H1 (cell line): Measurements from ENCODE around the gene STRN4. TPM values are rescaled to one million over a fixed set of nuclear protein-coding genes. Genes with fewer than 3 reads are reported as not detected.

Experiments used
- CTCF ChIA-PET: fragments of 300-600 bp; sonication (Branson Sonifier 250); formaldehyde crosslinking; loops from one replicate; lab custom pipeline; 2021; ENCODE audit not compliant: partially characterized antibody; lab: Charles Lee
- POLR2A ChIA-PET: fragments of 300-600 bp; sonication (Branson Sonifier 250); formaldehyde crosslinking; loops from one replicate; lab custom pipeline; 2021; ENCODE audit warnings: inconsistent platforms; ENCODE audit not compliant: partially characterized antibody; lab: Charles Lee
- DNase-seq, 2 experiments: peaks; one replicate each; pipeline versions ENCODE4 v3.0.0 to v3.0.0-alpha.2; 2010 to 2022; ENCODE audit warnings: low spot score in 2 of 2, low read depth in 1 of 2, mixed read lengths in 1 of 2
- FAIRE-seq: peaks from 2 replicates; lab custom pipeline; 2011; peaks lifted over from hg19 to GRCh38; lab: Jason Lieb, UNC
- H2AFZ ChIP-seq: 2 replicates; pipeline ENCODE4 v1.8.1; 2012; ENCODE audit warnings: low read length, inconsistent platforms
- H2AK5ac ChIP-seq: 2 replicates; pipeline ENCODE4 v1.6.1; 2013; ENCODE audit warnings: low read depth, low read length
- H2BK120ac ChIP-seq: replicated peaks from 2 replicates; pipeline ENCODE3; 2013; ENCODE audit warnings: low read depth, low read length, inconsistent platforms
- H2BK12ac ChIP-seq: 2 replicates; pipeline ENCODE4 v1.6.1; 2013; ENCODE audit warnings: low read depth, low read length
- H2BK15ac ChIP-seq: 2 replicates; pipeline ENCODE4 v1.6.1; 2013; ENCODE audit warnings: low read length
- H2BK20ac ChIP-seq: 2 replicates; pipeline ENCODE4 v1.6.1; 2013; ENCODE audit warnings: low read length
- H2BK5ac ChIP-seq: 2 replicates; pipeline ENCODE4 v1.6.1; 2013; ENCODE audit warnings: low read depth, low read length
- H3K14ac ChIP-seq: 2 replicates; pipeline ENCODE4 v1.6.1; 2013; ENCODE audit warnings: inconsistent platforms; ENCODE audit not compliant: insufficient read length
- H3K18ac ChIP-seq: 2 replicates; pipeline ENCODE4 v1.6.1; 2013; ENCODE audit warnings: low read length; ENCODE audit errors: extremely low read depth
- H3K23ac ChIP-seq: 2 replicates; pipeline ENCODE4 v1.6.1; 2013; ENCODE audit warnings: inconsistent platforms; ENCODE audit not compliant: insufficient read length
- H3K23me2 ChIP-seq: 2 replicates; pipeline ENCODE4 v1.6.1; 2013; ENCODE audit warnings: low read depth, low read length
- H3K27ac ChIP-seq: 2 replicates; pipeline ENCODE4 v1.6.1; 2011; ENCODE audit warnings: low read depth, low read length, inconsistent platforms
- H3K27me3 ChIP-seq, 4 experiments: replicated peaks in 1 of 4; 1 replicate in 1 of 4; 2 replicates in 3 of 4; pipeline versions ENCODE4 v1.6.1 to v1.8.1; 2011 to 2013; ENCODE audit warnings: low read length in 3 of 4, mild to moderate bottlenecking in 3 of 4, inconsistent platforms in 2 of 4, mixed read lengths in 2 of 4, moderate library complexity in 1 of 4; ENCODE audit not compliant: control insufficient read depth in 3 of 4, insufficient read depth in 3 of 4; ENCODE audit errors: extremely low read depth in 1 of 4
- H3K36me3 ChIP-seq, 4 experiments: 2 replicates each; pipeline versions ENCODE4 v1.6.1 to v1.8.1; 2011 to 2013; ENCODE audit warnings: mild to moderate bottlenecking in 4 of 4, low read length in 3 of 4, moderate library complexity in 2 of 4, control low read depth in 1 of 4, inconsistent platforms in 1 of 4; ENCODE audit not compliant: insufficient read depth in 4 of 4, control insufficient read depth in 2 of 4
- H3K4ac ChIP-seq: replicated peaks from 2 replicates; pipeline ENCODE3; 2013; ENCODE audit warnings: low read length, low read depth, mixed read lengths, inconsistent platforms; ENCODE audit not compliant: insufficient read length
- H3K4me1 ChIP-seq, 4 experiments: replicated peaks in 1 of 4; 1 replicate in 1 of 4; 2 replicates in 3 of 4; pipeline versions ENCODE4 v1.6.1 to v1.8.1; 2011 to 2013; ENCODE audit warnings: low read length in 3 of 4, inconsistent platforms in 2 of 4, mixed read lengths in 1 of 4; ENCODE audit not compliant: insufficient read depth in 4 of 4, control insufficient read depth in 3 of 4
- H3K4me2 ChIP-seq, 2 experiments: 2 replicates each; pipeline versions ENCODE4 v1.6.1 to v1.8.1; 2011 to 2013; ENCODE audit warnings: low read depth in 2 of 2, low read length in 2 of 2, control low read depth in 1 of 2, inconsistent platforms in 1 of 2, mild to moderate bottlenecking in 1 of 2; ENCODE audit not compliant: insufficient read depth in 1 of 2
- H3K4me3 ChIP-seq, 4 experiments: fragments of 200-600, 300-600 bp in 1 of 4; sonication (generic), shearing (Covaris generic), sonication (Bioruptor Twin) in 1 of 4; 2 replicates each; pipeline versions ENCODE4 v1.5.1 to v1.8.1; 2011 to 2016; ENCODE audit warnings: low read length in 4 of 4, low read depth in 3 of 4, control low read depth in 2 of 4, inconsistent platforms in 2 of 4, mild to moderate bottlenecking in 2 of 4, mixed read lengths in 1 of 4, moderate library complexity in 1 of 4; ENCODE audit not compliant: insufficient read depth in 2 of 4; ENCODE audit errors: extremely low read depth in 1 of 4
- H3K56ac ChIP-seq: replicated peaks from 2 replicates; pipeline ENCODE3; 2013; ENCODE audit warnings: low read depth, mild to moderate bottlenecking, mixed read lengths, low read length, inconsistent platforms; ENCODE audit not compliant: insufficient read length
- H3K79me1 ChIP-seq: 2 replicates; pipeline ENCODE4 v1.6.1; 2013; ENCODE audit warnings: low read depth, low read length, control low read depth
- H3K79me2 ChIP-seq, 2 experiments: 2 replicates each; pipeline versions ENCODE4 v1.6.1 to v1.8.1; 2012 to 2013; ENCODE audit warnings: low read length in 2 of 2, mild to moderate bottlenecking in 2 of 2, inconsistent platforms in 1 of 2; ENCODE audit not compliant: insufficient read depth in 2 of 2, control insufficient read depth in 1 of 2
- H3K9ac ChIP-seq, 4 experiments: replicated peaks in 1 of 4; 1 replicate in 1 of 4; 2 replicates in 3 of 4; pipeline versions ENCODE4 v1.6.1 to v1.8.1; 2011 to 2013; ENCODE audit warnings: low read depth in 3 of 4, low read length in 3 of 4, control low read depth in 2 of 4, mild to moderate bottlenecking in 2 of 4, moderate library complexity in 2 of 4, inconsistent platforms in 1 of 4; ENCODE audit errors: extremely low read depth in 1 of 4
- H3K9me3 ChIP-seq, 2 experiments: 2 replicates each; pipeline versions ENCODE4 v1.6.1 to v1.8.1; 2012 to 2013; ENCODE audit warnings: mild to moderate bottlenecking in 2 of 2, moderate library complexity in 2 of 2, control low read depth in 1 of 2, inconsistent platforms in 1 of 2, low read depth in 1 of 2, low read length in 1 of 2, mixed read lengths in 1 of 2; ENCODE audit not compliant: insufficient read depth in 2 of 2
- H4K20me1 ChIP-seq, 2 experiments: replicated peaks in 1 of 2; 2 replicates each; pipeline versions ENCODE3 to v1.8.1; 2011 to 2013; ENCODE audit warnings: inconsistent platforms in 2 of 2, low read length in 2 of 2, mild to moderate bottlenecking in 1 of 2; ENCODE audit not compliant: insufficient read depth in 2 of 2, control insufficient read depth in 1 of 2
- H4K5ac ChIP-seq: 2 replicates; pipeline ENCODE4 v1.6.1; 2013; ENCODE audit warnings: low read length, low read depth, mixed read lengths, inconsistent platforms; ENCODE audit not compliant: insufficient read length
- H4K8ac ChIP-seq: 2 replicates; pipeline ENCODE4 v1.8.0; 2013; ENCODE audit warnings: mild to moderate bottlenecking, moderate library complexity, low read length, inconsistent platforms; ENCODE audit not compliant: insufficient read depth; ENCODE audit errors: extremely low read depth
- H4K91ac ChIP-seq: replicated peaks from 2 replicates; pipeline ENCODE3; 2013; ENCODE audit warnings: low read length, mixed read lengths, inconsistent platforms; ENCODE audit not compliant: insufficient read length
- EGR1 ChIP-seq: IDR thresholded peaks from 2 replicates; pipeline ENCODE4 v1.6.1; 2011; ENCODE audit warnings: low read depth, low read length, borderline replicate concordance
- EZH2 ChIP-seq: fragments of 200-600 bp; sonication (generic); IDR thresholded peaks from 2 replicates; pipeline ENCODE4 v1.7.1; 2012; ENCODE audit warnings: low read depth, mild to moderate bottlenecking, moderate library complexity, low read length, inconsistent platforms; ENCODE audit not compliant: severe bottlenecking
- GTF2F1 ChIP-seq: IDR thresholded peaks from 2 replicates; pipeline ENCODE4 v1.6.1; 2012; ENCODE audit warnings: low read depth, low read length, improper control_type of control experiment, borderline replicate concordance
- JUN ChIP-seq: IDR thresholded peaks from 2 replicates; pipeline ENCODE4 v1.6.1; 2011; ENCODE audit warnings: low read depth, mild to moderate bottlenecking, improper control_type of control experiment, low read length
- JUND ChIP-seq: IDR thresholded peaks from 2 replicates; pipeline ENCODE4 v1.6.1; 2011; ENCODE audit warnings: mild to moderate bottlenecking, improper control_type of control experiment, low read length
- NANOG ChIP-seq: IDR thresholded peaks from 2 replicates; pipeline ENCODE4 v1.6.1; 2011; ENCODE audit warnings: low read length, low read depth, mild to moderate bottlenecking, inconsistent platforms; ENCODE audit not compliant: insufficient read depth, poor library complexity, severe bottlenecking
- POLR2AphosphoS5 ChIP-seq: IDR thresholded peaks from 2 replicates; pipeline ENCODE4 v1.6.1; 2011; ENCODE audit warnings: low read depth, low read length
- RXRA ChIP-seq: IDR thresholded peaks from 2 replicates; pipeline ENCODE4 v1.6.1; 2011; ENCODE audit warnings: low read depth, mild to moderate bottlenecking, low read length, moderate library complexity; ENCODE audit not compliant: insufficient read depth
- TBP ChIP-seq: IDR thresholded peaks from 2 replicates; pipeline ENCODE4 v1.6.1; 2011; ENCODE audit warnings: low read depth, low read length, improper control_type of control experiment
- TCF12 ChIP-seq: IDR thresholded peaks from 2 replicates; pipeline ENCODE4 v1.6.1; 2011; ENCODE audit warnings: low read depth, mild to moderate bottlenecking, low read length
- USF2 ChIP-seq: IDR thresholded peaks from 2 replicates; pipeline ENCODE4 v1.6.1; 2011; ENCODE audit warnings: low read length, improper control_type of control experiment
- whole genome bisulfite sequencing, 2 experiments: shearing (Covaris generic) in 1 of 2; methylation state at CpG; one replicate each; pipeline versions ENCODE4 v1.1.6 to v1.1.7; 2013 to 2015; ENCODE audit warnings: low lambda C conversion rate in 2 of 2, mixed read lengths in 2 of 2, inconsistent platforms in 1 of 2, low coverage in 1 of 2, missing lambda C conversion rate in 1 of 2; ENCODE audit not compliant: insufficient replicate concordance in 2 of 2, insufficient coverage in 1 of 2, insufficient read length in 1 of 2; ENCODE audit errors: extremely low coverage in 1 of 2, missing lambda C conversion rate in 1 of 2; 5-methylcytosine and 5-hydroxymethylcytosine counted together
- polyA plus RNA-seq, 7 experiments: library from polyadenylated mRNA; depleted of rRNA in 3 of 7; stranded (reverse) in 5 of 7; unstranded in 2 of 7; fragments of >200 nt in 5 of 7; fragments of 200-250 nt in 2 of 7; gene quantifications; 1 replicate in 5 of 7; 2 replicates in 1 of 7; 4 replicates in 1 of 7; pipeline versions ENCODE4 v1.2.1 to v1.2.3, GENCODE V29; 2011 to 2013; ENCODE audit warnings: missing spikeins in 2 of 7, mixed read lengths in 2 of 7
- total RNA-seq: library from RNA; stranded (reverse); fragmentation: NEBNext Ultra II Directional; extraction: Animal tissue kit (Norgen Biotek cat#: 25700); gene quantifications from 2 replicates; pipeline ENCODE4 v1.2.1, GENCODE V29; 2021

Gene STRN4
- total and polyA plus RNA-seq, 2 of the 8 experiments (the other 6 are each of a cell fraction or from before 2014, with no cell fraction given): 120 to 187 TPM

- H4K5ac ChIP-seq: no peak overlapping the region
- no peak overlapping the region for H3K18ac ChIP-seq
- peaks cover 6 to 7% of the 10 kb centered on the region in 2 experiments for H4K20me1 ChIP-seq
- no peak overlapping the region for H3K4me2 ChIP-seq
- DNase-seq (no peak), FAIRE-seq (no peak)
- H3K27ac ChIP-seq: no peak overlapping the region
- no peak overlapping the region for H2BK15ac ChIP-seq
- H3K14ac ChIP-seq: no peak overlapping the region
- H2BK20ac ChIP-seq: no peak overlapping the region
- no peak overlapping the region for H3K56ac ChIP-seq
- H4K8ac ChIP-seq: no peak overlapping the region
- 85% methylated on average over 6 of the region's 6 CpGs; no CpG with 5 or more reads in 1 of the 2 experiments for WGBS, 2 experiments
- CTCF ChIA-PET: interaction anchor here (1.0 to 12.2 kb wide), 5 partner anchors 9 to 73 kb away, joined by 3 to 176 read pairs (median 5); no protein-coding TSS in a partner anchor
- no peaks in the 10 kb centered on the region; a peak in 1 of 4 replicates for H3K9me3 ChIP-seq
- H3K36me3 ChIP-seq: peaks cover 0 to 16% (median 3%) of the 10 kb centered on the region in 4 experiments; a peak in 4 of 8 replicates
- 0 out of 7 replicates have a peak overlapping the region, but pooled peaks of 1 of the 4 experiments have one; percentile 5 for H3K9ac ChIP-seq
- H3K27me3 ChIP-seq: no peaks in the 10 kb centered on the region
- H2BK120ac ChIP-seq: no peak overlapping the region
- no peak overlapping the region for H4K91ac ChIP-seq
- H2AK5ac ChIP-seq: no peak overlapping the region
- POLR2A ChIA-PET: interaction anchor here (0.9 to 1.9 kb wide), 4 partner anchors 14 to 81 kb away, joined by 3 to 25 read pairs (median 4); partner anchors contain the start of gene SLC1A5
- no peak overlapping the region for H2AFZ ChIP-seq
- no peak overlapping the region for H2BK5ac ChIP-seq
- no peaks in the 10 kb centered on the region for H3K79me2 ChIP-seq
- no peak overlapping the region for H3K4me3 ChIP-seq
- no peaks in the 10 kb centered on the region for H3K23me2 ChIP-seq
- no peak for TF ChIP-seq NANOG
- no peak for TF ChIP-seq JUND
- TF ChIP-seq EZH2: no peak
- TF ChIP-seq EGR1: no peak
- TF ChIP-seq JUN: no peak
- no peak for TF ChIP-seq USF2
- TF ChIP-seq TCF12: no peak
- no peak for TF ChIP-seq GTF2F1
- no peak for TF ChIP-seq POLR2AphosphoS5
- TF ChIP-seq TBP: no peak
- no peak for TF ChIP-seq RXRA
- no peak overlapping the region for H3K23ac ChIP-seq
- H3K4ac ChIP-seq: no peak overlapping the region
- no peak overlapping the region for H2BK12ac ChIP-seq
- H3K4me1 ChIP-seq: peaks cover 0 to 5% (median 0%) of the 10 kb centered on the region in 4 experiments; a peak in 4 of 7 replicates
- H3K79me1 ChIP-seq: no peaks in the 10 kb centered on the region
These were observed 13.0 kb upstream of the STRN4 start for GRCh38 chr19:46759206-46759605.
